Measurements from ENCODE around the gene SV2A. TPM values are rescaled to one million over a fixed set of nuclear protein-coding genes. Genes with fewer than 3 reads are reported as not detected.
A peak's percentile ranks its signal among the peaks of the same experiment; 100 is the strongest.

Gene SV2A
- total RNA-seq, 6 experiments from 2014 or later: 16.1 to 28.5 (median 26.1) TPM

DNA sequence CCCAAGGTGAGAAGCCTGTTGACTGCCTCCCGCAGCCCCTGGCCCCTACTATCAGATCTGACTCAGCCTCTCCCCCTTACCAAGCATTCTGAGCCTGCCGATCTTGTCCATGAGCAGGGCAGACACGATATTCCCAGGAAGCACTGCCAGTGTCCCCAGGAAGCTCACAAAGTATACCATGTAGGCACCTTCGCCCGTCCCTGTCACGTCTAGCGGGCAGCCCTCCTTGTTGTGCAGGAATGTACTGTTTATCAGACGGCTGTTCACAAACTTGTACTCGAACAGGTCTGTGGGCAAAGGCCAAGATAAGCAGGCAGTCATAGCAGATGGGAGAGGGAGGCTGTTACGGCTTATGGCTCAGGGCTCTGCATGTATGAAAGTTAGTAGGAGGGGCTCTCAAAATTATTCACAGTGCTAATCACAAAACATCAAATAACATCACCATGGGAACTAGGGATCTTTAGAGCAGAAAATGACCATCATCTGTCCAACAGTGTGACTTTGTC lies 11.0 kb downstream of the SV2A start:
- H3K36me3 Mint-ChIP-seq (ENCODE audit: low read depth): peaks cover 15% of the 10 kb centered on the region
- no peak for DNase-seq
- TF ChIP-seq, protein P1, sequence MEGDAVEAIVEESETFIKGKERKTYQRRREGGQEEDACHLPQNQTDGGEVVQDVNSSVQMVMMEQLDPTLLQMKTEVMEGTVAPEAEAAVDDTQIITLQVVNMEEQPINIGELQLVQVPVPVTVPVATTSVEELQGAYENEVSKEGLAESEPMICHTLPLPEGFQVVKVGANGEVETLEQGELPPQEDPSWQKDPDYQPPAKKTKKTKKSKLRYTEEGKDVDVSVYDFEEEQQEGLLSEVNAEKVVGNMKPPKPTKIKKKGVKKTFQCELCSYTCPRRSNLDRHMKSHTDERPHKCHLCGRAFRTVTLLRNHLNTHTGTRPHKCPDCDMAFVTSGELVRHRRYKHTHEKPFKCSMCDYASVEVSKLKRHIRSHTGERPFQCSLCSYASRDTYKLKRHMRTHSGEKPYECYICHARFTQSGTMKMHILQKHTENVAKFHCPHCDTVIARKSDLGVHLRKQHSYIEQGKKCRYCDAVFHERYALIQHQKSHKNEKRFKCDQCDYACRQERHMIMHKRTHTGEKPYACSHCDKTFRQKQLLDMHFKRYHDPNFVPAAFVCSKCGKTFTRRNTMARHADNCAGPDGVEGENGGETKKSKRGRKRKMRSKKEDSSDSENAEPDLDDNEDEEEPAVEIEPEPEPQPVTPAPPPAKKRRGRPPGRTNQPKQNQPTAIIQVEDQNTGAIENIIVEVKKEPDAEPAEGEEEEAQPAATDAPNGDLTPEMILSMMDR (IDR thresholded peaks at IDR 0.05): no peak
- H3K9me3 Mint-ChIP-seq: no peaks in the 10 kb centered on the region
- H3K4me3 Mint-ChIP-seq: no peak overlapping the region
- no peak overlapping the region; the same call in 1 of the 2 replicates for H3K27ac Mint-ChIP-seq
- H3K27me3 Mint-ChIP-seq (ENCODE audit: insufficient read depth): no peaks in the 10 kb centered on the region; the same call in none of the 2 replicates
- no peaks in the 10 kb centered on the region for H3K4me1 Mint-ChIP-seq (ENCODE audit: low read depth)

DNA sequence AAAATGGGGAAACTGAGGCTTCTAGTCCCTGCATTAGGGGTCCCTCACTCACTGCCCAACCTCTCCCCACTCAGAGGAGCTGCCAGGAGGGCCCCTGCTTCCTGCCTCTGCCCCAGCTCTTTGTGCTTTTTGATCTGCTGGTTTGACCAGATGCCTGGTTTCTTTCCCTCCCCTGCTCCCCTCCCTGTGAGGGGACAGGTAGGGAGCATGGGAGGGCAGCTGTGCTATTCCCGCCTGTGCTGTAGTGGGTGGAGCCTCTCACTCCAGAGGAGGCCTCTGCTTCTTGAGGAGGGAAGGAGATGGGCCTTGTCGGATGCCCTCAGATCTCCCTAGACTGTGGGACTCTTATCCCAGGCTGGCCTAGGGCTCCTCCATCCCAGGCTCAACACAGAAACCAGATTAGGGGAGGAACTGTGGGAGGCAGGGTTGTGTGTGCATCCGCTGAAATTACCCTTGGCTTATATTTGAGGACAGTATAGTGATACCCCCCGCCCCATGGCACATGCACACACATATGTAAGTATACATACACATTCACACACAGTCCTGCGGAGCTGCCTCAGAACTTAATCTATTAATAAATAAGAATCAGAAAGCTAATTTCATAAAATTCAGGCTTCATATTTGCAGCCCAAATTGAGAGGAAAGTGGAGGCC lies 13.7 kb downstream of the SV2A start:
- Mint-ChIP-seq H3K9me3 (no peaks in the 10 kb centered on the region), H3K36me3 (ENCODE audit: low read depth) (peaks cover 7% of the 10 kb centered on the region; the same call in 1 of the 2 replicates), H3K4me3 (no peak overlapping the region), H3K27me3 (ENCODE audit: insufficient read depth) (no peaks in the 10 kb centered on the region; the same call in 1 of the 2 replicates), H3K27ac (no peak overlapping the region), H3K4me1 (ENCODE audit: low read depth) (peaks cover 12% of the 10 kb centered on the region)
- no peak for DNase-seq
- TF ChIP-seq, protein P1 (IDR thresholded peaks at IDR 0.05): no peak

DNA sequence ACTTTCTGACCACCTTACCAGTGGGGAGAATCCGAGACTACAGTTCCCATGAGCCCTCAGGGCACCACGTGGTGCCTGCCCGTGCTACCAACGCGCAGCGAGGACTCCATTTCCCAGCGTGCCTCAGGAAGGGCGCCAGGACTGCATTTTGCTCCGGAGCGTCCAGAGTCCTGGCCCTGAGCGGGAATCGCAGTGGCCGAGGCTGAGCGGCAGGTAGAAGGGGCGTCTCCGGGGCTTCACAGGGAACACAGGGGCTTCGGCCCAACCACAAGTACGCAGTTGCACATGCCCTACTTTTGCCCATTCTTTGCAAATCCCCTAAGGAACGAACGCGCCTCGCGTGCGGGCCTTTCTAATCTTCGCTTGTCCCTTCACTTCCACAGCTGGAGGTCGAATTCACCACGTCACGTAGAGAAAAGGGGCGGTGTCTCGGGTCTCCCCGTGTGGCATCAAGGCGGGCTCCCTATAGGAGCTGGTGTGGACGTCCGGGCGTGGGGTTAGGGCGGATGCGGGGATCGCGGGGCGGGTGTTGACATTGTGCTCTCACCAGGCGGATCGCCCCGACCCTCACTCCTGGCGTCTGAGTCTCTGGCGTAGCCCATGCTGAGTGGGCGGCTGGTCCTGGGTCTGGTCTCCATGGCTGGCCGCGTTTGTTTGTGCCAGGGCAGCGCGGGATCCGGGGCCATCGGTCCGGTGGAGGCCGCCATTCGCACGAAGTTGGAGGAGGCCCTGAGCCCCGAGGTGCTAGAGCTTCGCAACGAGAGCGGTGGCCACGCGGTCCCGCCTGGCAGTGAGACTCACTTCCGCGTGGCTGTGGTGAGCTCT lies 18.0 kb downstream of the SV2A start, which contains the start of gene BOLA1:
Gene BOLA1, plus strand, starts transcription at position 109 of the 825 bp plus-strand sequence. Its CDS starts 492 bp downstream, at position 601.
- H3K4me1 Mint-ChIP-seq (ENCODE audit: low read depth): peaks cover 14% of the 10 kb centered on the region
- H3K27me3 Mint-ChIP-seq (ENCODE audit: insufficient read depth): peaks cover 1% of the 10 kb centered on the region; the same call in 1 of the 2 replicates
- no peaks in the 10 kb centered on the region for H3K36me3 Mint-ChIP-seq (ENCODE audit: low read depth)
- TF ChIP-seq, protein P1 (IDR thresholded peaks at IDR 0.05): no peak
- peak within 1 kb of the TSS; percentile 88 for H3K4me3 Mint-ChIP-seq
- peak within 1 kb of the TSS; percentile 78 for H3K27ac Mint-ChIP-seq
- peak; percentile 84 for DNase-seq
- no peaks in the 10 kb centered on the region for H3K9me3 Mint-ChIP-seq

DNA sequence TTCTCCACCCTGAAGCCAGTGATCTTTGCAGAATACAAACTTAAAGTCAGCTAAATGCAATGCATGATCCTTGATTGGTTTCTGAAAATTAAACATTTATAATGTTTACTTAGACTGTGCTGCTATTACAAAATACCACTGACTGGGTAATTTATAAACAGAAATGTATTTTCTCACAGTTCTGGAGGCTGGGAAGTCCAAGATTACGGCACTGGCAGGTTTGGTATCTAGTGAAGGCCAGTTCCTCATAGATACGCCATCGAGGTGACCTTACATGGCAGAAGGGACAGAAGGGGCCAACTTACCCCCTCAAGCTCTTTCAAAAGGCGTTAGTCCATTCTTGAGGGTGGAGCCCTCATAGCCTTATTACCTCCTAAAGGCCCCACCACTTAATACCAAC lies 21.1 kb downstream of the SV2A start:
- TF ChIP-seq, protein P1 (IDR thresholded peaks at IDR 0.05): no peak
- Mint-ChIP-seq H3K9me3 (no peaks in the 10 kb centered on the region), H3K4me1 (ENCODE audit: low read depth) (peaks cover 14% of the 10 kb centered on the region), H3K36me3 (ENCODE audit: low read depth) (no peaks in the 10 kb centered on the region), H3K4me3 (no peak overlapping the region), H3K27ac (no peak overlapping the region), H3K27me3 (ENCODE audit: insufficient read depth) (peaks cover 1% of the 10 kb centered on the region; the same call in 1 of the 2 replicates)
- DNase-seq: no peak

DNA sequence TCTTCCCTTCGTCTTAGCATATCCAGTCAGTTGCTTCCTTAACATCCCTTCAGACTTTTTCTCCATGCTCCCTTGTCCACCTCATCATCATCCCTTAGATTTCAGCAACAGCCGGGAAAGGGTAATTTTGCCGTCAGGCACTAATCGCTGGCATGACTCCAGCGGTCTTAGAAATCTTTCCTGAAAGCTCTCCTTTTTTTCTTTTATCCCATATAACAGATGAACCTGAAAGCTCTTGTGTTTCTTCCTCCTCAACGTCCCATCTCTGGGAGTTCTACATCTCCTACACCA lies 28.7 kb downstream of the SV2A start:
- no peak overlapping the region for H3K4me3 Mint-ChIP-seq
- peak; percentile 54 for DNase-seq
- H3K9me3 Mint-ChIP-seq: no peaks in the 10 kb centered on the region
- H3K4me1 Mint-ChIP-seq (ENCODE audit: low read depth): no peaks in the 10 kb centered on the region; the same call in none of the 2 replicates
- no peaks in the 10 kb centered on the region for H3K27me3 Mint-ChIP-seq (ENCODE audit: insufficient read depth)
- no peaks in the 10 kb centered on the region for H3K36me3 Mint-ChIP-seq (ENCODE audit: low read depth)
- TF ChIP-seq, protein P1 (IDR thresholded peaks at IDR 0.05): no peak
- H3K27ac Mint-ChIP-seq: no peak overlapping the region
